CD1c-positive myeloid dendritic cell (primary cell): ENCODE measurements around the gene C5orf24.
A peak's percentile ranks its signal among the peaks of the same experiment; 100 is the strongest.
"Not testable (repeated sequence)": the region's sequence is repeated elsewhere in the genome, so short reads cannot be mapped to it uniquely, and the experiment has no call there.

Experiments used
- DNase-seq: peaks from one replicate; pipeline ENCODE4 v3.0.0-alpha.2; 2016; ENCODE audit errors: extremely low spot score

Gene C5orf24

DNA sequence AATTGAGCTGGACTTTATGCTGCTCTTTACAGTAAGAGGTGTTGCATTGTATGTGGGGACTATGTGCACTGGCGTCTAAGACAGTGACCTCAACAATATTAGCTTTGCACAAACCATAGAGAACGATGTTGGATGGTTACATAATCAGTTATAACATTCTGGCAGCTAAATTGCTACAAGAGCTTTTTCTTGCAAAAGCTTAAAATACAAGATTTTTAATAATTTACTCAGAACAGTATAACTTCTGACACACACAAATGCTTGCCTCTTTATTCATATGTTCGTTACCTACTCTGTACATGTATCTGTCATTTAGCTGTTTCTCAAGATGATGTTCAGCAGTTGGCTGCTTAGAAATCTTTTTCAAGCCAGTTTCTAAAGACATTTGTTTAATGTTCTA is 11.6 kb downstream of the C5orf24 start:
- DNase-seq = no peak

DNA sequence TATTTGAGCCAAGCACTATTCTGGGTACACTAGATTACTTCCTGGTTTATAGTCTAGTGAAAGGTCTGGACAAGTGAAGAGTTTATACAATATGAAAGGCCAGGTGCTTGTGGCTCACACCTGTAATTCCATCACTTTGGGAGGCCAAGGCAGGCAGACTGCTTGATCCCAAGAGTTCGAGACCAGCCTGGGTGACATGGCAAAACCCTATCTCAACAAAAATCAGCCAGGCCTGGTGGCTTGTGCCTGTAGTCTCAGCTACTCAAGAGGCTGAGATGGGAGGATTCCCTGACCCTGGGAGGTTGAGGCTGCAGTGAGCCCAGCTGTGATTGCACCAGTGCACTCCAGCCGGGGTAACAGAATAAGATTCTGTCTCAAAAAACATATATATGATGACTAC is 18.9 kb downstream of the C5orf24 start:
- no peak for DNase-seq

DNA sequence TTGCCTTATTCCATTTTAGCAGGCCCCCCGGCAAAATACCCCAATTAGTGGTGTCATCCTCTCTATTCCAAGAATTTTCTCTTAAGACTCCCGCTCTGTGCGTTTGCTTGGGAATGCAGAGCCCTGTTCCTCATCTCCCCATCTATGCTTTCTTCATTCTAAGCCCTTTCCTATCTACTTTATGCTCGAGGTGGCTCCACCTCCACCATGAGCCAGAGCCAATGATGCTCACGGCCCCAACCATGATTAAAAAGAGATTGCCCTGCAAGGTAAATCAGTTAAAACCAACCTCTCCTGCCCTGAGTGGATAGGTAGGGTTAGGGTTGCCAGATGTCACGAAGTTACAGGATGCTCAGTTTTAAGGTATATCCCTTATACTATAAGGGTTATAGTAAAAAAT is 27.7 kb downstream of the C5orf24 start:
- DNase-seq = no peak

DNA sequence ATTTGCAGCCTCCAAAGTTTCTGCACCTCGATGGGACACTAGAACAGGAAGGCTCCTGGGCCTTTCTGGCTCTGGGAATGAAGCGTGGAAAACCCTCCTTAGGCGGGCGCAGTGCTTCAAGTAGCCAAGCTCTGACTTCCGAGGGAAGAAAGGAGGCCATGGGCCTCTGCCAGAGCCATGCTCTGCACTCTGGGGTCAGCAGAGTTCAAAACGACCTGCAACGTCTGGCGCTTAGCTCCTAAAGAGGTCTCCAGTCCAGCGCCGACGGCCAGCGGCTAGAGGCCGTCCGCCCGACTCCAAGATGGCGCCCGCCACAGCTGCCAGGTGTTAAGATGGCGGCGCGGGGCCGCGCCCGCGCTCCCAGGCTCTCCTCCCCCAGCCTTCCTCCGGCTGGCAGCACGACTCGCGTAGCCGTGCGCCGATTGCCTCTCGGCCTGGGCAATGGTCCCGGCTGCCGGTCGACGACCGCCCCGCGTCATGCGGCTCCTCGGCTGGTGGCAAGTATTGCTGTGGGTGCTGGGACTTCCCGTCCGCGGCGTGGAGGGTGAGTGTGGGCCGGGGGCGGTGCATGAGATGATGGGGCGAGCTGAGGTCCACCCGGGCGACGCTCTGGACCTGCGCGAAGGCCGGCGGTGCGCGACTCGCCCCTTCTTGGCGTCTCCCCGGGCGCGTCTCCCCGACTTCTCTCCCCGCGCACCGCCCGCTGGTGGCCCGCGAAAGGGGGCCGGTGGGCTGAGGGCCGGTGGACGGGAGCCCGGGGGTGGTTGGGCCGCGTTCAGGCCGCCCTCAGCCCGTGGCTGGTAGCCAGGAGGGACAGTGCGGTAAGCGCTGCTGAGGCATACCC is 28.4 kb downstream of the C5orf24 start, which contains the start of gene TXNDC15:
TSS of gene TXNDC15 (plus strand) at position 385 of the 844 bp plus-strand sequence. CDS start at position 442, 57 bp downstream.
- DNase-seq = peak; percentile 92

DNA sequence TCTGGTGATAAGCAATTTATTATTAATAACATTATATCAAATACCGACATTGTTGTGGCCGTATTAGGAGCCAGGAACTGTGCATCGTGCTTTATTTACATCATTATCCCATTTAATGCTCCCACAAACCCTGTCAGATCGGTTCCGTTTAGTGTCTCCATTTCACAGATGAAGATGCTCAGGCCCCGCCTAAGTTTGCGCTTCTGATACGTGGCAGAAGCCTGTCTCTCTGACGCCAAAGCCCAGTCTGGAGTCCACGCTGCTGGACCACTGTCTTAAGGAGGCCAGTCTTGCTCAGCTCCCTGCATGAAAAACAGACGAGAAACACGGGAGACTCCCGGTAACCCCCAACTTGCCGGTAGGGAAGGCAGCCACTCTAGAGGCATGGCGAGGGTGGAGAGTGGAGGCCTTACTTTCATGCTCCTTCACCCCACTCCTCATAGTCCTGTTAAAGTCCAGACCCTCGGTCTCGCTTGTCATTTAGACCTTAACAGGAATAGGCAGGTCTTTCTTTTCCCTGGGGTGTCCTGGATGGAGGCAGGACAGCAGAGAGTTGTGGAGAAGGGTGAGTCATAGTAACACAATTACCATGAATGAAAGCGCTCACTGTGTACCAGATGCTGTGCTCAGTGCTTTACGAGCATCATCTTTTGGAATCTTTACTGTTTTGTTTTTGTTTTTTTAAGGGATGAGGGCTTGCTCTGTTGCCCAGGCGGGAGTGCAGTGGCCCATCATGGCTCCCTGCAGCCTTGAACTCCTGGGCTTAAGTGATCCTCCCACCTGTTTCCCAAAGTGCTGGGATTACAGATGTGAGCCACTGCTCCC is 29.3 kb downstream of the C5orf24 start:
- DNase-seq = peak; percentile 27

DNA sequence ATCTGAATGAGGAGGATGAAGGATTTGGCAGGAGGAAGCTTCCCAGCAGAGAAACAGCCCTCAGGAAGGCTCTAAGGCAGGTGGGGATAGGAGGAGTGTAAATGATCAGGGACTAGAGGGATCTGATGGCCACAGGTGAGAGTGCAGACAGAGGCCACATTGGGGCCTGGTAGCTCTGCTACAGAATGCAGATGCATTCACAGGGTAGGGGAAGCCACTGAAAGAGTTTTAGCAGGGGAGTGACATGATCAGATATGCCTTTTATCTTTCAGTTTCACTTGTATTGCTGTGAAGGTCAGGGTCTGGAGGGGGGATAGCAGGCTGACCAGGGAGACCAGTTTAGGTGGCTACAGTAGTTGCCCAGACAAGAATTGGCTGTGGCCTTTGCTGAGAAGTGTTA is 31.4 kb downstream of the C5orf24 start:
- no peak for DNase-seq

DNA sequence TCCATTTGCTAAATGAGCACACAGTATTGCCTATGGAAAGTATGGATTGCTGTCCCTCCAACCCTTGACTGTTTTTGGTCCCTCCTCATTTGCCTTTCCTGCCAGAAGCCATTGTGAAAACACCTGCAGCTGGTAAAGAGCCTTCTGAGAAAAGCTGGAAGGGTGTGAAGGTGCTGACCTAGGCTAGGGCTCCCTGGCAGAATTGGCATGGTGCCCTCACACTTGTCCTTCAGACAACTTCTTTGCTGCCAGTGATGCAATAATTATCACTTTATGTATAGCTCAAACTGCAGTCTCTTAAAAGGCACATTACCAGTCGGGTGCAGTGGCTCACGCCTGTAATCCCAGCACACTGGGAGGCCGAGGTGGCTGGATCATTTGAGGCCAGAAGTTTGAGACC is 32.6 kb downstream of the C5orf24 start:
- DNase-seq = no peak

DNA sequence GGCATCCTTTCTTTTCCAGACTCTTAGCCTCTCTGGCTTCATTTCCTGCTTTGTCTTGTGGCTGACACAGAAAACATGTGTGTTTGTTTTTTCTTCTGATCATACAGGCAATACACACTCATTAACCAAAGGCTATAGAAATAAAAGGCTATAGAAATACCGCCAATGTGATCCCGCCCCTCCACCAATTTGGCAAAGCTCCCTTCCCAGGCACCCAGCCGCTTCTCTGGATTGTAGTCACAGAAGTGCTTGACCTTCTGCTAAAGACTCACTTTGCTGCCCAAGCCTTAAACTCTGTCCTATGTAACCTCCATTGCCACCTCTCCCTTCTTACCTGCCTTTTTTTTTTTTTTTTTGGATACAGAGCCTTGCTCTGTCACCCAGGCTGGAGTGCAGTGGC is 33.7 kb downstream of the C5orf24 start:
- no peak for DNase-seq

DNA sequence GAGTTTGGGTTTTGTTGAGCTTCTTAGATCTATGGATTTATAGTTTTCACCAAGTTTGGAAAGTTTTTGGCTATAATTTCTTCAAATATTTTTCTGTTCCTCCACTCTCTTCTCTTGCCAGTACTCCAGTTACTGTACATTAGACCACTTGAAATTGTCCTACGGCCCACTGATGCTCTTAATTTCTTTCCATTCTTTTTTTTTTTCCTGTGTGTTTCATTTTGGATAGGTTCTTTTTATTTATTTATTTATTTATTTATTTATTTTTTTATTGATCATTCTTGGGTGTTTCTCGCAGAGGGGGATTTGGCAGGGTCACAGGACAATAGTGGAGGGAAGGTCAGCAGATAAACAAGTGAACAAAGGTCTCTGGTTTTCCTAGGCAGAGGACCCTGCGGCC is 35.2 kb downstream of the C5orf24 start:
- DNase-seq = not testable (repeated sequence)

DNA sequence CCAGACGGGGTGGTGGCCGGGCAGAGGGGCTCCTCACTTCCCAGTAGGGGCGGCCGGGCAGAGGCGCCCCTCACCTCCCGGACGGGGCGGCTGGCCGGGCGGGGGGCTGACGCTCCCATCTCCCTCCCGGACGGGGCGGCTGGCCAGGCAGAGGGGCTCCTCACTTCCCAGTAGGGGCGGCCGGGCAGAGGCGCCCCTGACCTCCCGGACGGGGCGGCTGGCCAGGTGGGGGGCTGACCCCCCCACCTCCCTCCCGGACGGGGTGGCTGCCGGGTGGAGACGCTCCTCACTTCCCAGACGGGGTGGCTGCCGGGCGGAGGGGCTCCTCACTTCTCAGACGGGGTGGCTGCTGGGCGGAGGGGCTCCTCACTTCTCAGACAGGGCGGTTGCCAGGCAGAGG is 35.9 kb downstream of the C5orf24 start:
- not testable (repeated sequence) for DNase-seq

DNA sequence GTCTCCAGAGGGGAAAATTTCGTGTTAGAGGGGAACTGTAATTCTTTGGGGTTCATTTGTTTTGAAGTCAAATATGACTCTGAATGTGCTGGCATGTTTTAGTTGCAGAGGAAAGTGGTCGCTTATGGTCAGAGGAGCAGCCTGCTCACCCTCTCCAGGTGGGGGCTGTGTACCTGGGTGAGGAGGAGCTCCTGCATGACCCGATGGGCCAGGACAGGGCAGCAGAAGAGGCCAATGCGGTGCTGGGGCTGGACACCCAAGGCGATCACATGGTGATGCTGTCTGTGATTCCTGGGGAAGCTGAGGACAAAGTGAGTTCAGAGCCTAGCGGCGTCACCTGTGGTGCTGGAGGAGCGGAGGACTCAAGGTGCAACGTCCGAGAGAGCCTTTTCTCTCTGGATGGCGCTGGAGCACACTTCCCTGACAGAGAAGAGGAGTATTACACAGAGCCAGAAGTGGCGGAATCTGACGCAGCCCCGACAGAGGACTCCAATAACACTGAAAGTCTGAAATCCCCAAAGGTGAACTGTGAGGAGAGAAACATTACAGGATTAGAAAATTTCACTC is 41.9 kb downstream of the C5orf24 start:
- no peak for DNase-seq

DNA sequence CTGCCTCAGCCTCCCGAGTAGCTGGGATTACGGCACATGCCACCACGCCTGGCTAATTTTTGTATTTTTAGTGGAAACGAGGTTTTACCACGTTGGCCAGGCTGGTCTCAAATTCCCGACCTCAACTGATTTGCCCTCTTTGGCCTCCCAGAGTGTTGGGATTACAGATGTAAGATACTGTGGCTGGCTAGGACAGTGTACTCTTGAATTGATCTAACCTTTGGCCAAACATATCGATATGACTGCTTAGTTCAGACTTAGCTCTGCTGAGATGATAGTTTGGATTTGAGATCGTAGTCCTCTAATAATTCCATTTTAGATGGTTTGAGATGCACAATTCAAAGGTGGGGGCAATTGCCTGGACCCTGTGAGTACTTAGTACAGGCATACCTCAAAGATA is 43.6 kb downstream of the C5orf24 start:
- DNase-seq = no peak

DNA sequence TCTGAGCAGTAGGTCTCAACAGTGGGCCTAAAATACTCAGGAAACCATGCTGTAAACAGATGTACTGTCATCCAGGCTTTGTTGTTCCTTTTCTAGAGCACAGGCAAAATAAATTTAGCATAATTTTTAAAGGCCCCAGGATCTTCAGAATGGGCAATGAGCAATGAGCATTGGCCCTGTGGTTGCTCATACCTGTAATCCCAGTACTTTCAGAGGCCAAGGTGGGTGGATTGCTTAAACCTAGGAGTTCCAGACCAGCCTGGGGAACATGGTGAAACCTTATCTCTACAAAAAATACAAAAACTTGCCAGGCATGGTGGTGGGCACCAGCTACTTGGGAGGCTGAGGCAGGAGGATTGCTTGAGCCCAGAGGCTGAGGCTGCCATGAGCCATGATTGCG is 45.7 kb downstream of the C5orf24 start:
- DNase-seq = no peak

DNA sequence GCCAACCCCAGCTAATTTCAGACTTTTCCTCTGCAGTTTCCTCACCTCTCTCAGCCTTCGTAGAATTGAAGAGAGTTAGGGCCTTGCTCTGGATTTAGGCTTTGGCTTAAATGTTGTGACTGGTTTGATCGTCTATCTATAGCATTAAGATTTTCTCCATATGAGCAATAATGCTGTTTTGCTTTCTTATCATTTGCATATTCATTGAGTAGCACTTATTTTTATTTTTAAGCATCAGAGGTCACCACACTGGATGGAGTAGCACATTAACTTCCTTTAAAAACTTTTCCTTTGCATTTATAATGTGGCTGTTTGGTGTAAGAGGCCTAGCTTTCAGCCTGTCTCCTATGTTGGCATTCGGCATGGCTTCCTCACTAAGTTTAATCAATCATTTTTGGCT is 46.5 kb downstream of the C5orf24 start:
- DNase-seq = no peak

DNA sequence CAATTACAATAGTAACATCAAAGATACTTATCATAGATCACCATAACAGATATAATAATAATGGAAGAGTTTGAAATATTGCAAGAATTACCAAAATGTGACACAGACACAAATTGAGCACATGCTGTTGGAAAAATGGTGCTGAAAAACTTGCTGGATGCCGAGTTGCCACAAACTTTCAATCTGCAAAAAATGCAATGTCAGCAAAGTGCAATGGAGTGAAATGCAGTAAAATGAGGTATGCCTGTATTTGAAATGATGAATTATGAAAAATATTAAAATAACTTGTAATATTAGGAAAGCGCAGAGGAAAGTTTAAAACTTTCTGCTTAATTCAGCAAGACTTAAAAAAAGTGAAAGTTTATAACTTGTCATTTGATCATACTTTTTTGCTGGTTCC is 47.2 kb downstream of the C5orf24 start:
- no peak for DNase-seq

DNA sequence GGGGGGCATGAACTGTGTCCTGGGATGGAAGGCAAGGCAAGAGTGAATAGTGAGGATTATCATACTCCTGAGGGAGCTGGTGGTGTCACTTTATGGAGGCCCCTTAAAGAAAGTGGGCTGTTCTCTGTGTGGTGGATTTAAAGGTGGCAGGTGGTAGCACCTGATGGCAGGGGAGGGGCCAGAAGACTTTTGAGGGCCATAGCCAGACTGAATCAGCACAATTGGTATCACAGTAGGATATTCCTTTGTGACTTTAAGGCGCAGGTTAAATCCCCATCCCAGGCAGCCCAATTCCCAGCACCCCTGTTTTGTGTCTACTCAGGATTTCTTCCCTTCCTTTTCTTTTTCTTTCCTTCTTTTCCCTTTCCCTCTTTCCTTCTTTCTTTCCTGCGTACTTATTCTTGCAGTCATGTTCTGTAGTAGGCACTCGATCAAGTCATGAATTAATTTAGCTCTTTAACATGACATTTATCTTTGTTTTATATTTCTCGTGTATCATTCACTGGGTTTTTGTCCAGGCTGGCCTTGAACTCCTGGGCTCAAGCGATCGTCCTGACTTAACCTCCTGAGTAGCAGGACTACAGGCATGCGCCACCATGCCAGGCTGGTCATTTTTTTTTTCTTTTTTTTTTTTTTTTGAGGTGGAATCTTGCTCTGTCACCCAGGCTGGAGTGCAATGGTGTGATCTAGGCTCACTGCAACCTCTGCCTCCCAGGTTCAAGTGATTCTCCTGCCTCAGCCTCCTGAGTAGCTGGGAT is 48.2 kb downstream of the C5orf24 start:
- no peak for DNase-seq

DNA sequence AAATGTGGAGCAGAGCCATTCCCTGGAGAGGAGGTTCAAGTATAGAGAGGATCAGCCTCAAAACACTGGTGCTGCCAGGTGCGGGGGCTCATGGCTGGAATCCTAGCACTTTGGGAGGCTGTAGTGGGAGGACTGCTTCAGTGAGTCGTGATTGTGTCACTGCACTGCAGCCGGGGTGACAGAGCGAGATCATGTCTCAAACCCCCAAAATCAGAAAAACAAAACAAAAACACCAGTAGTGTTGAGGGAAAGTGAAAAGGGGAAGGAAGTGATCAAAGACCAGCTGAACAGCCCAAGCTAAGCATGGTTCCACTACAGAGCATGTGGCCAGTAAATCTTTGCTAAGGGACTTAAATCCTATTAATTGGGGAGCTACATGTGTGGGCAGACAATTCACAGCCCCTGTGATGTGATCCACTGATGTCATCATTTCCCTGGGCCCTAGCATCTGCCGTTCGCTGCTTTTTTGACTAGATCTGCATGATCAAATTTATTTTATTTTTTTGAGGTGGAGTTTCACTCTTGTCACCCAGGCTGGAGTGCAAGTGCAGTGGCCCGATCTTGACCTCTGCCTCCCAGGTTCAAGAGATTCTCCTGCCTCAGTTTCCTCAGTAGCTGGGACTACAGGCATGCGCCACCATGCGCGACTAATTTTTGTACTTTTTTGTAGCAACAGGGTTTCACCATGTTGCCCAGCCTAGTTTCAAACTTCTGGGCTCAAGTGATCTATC is 56.5 kb downstream of the C5orf24 start:
- peak; percentile 44 for DNase-seq

DNA sequence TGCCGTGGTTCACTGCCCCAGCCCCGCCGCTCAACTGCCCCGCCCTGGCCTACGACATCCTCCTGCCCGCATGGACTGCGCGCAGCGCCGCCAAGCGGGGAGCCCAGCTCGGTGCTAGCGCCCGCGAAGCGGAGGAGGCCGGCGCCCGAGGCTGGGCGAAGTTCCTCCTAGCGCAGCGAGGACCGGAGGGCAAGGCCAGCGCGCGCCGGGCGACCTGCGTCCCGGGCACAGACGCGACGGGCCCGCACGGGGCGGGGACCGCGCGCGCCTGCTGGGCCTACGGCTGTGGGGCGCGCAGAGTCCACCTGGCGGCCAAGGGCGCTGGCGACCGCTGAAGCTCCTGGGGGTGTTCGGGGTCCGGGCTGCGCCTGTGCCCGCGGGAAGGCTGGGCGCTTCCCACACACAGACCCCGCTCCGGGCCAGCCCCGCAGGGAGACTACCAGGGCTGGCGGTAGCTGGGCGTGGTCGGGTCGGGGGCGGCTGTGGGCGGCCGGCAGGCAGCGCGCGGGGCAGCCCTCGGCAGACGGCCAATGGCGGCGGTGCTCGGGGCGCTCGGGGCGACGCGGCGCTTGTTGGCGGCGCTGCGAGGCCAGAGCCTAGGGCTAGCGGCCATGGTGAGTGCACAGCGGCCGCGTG is 59.0 kb downstream of the C5orf24 start, which contains the start of gene PCBD2:
TSS of gene PCBD2 (plus strand) at position 522 of the 636 bp plus-strand sequence. CDS start at position 531, 9 bp downstream.
- peak; percentile 98 for DNase-seq

DNA sequence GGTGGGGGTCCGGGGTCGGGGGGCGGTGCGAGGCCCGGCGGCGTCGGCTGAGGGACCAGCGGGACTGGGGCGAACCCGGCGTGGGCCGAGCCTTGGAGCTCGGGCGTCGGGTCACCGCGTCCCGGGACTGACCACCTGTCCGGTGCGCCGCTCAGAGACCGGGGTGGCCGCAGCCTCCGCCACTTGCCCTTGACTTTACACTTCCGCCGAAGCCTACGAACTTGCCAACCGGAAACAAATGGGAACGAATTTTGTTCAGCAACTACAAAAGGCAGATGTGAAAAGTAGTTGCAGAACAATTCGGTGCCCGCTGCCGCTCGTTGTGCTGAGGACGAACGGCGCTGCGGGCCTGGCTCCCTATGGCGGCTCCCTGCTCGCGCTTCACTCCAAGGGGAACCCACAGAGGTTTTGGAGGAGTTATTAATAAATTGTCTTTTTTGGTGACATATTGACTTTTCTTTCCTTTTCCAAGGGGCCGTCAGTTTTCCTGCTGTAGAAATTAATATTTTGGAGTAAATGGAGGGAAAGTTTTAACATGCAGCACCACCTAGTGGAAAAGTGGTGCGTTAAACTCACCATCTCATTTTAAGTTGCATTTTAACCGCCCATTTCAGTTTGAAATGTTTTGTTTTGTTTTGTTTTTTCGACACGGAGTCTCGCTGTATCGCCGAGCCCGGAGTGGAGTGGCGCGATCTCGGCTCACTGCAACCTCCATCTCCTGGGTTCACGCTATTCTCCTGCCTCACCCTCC is 59.7 kb downstream of the C5orf24 start:
- DNase-seq = peak; percentile 76

DNA sequence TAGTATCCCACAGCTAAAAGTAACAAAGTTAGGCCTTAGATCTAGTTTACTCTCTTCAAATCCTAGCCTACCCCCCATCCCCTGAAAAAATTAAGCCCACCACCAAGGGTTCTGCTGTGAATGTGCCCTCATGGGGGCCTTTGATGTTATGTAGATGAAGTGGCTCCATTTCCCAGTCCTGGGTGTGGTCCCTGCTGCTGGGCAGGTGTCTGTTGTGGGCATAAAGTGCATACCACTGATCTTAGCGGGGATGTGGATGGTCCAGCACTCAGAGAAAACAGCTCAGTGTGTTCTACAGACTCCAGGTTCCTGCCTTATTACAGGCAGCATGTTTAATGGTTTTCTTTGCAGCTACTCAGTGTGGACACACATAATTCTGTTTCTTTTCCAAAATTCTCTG is 61.0 kb downstream of the C5orf24 start:
- no peak for DNase-seq
